Stimulated activated CD8-positive, alpha-beta memory T cell treated with anti-CD3 and anti-CD28 coated beads, Interleukin-4, amount 100 ng/mL, for 1 hour (primary cell): ENCODE measurements around the gene SOAT1.
"Not testable (repeated sequence)": the region's sequence is repeated elsewhere in the genome, so short reads cannot be mapped to it uniquely, and the experiment has no call there.

Source experiments
- DNase-seq, 2 donors: peaks; one replicate each; pipeline ENCODE4 v3.0.0-alpha.2; 2020; ENCODE audit warnings: low read depth in 2 of 2, low spot score in 1 of 2

SOAT1 gene

DNA sequence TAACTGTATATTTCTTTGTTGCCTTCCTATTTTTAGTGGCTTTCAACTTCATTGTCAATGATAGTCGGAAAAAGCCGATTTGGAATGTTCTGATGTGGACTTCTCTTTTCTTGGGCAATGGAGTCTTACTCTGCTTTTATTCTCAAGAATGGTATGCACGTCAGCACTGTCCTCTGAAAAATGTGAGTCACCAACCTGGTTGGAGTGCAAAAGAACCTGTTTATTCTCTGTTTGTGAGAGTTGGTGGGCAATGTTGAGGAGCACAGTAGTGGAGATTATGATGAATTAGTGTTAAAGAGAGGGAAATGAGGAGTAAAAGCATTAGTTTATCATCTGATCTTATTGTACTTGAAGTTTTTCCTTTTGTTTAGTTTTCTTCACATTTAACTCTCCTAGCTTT, 57.7 kb downstream of the SOAT1 start:
- no peak for DNase-seq

DNA sequence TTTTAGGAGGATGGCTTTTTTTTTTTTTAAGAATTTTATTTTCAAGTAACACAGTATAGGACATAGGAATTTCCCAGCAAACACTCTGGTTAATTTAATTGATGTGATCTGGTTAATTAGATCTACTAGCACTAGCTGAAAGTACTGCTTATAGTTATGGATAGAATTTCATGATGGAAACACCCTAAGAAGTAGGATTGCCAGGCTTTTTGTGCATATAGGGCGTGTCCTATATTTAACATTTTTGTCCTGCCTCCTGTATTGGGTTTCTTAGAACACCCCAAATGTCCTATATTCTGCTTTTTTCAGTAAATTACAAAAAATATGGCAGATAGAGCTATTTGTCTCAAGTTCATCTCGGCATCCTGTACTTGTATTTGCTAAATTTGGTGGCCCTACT, 58.6 kb downstream of the SOAT1 start:
- DNase-seq: no peak

DNA sequence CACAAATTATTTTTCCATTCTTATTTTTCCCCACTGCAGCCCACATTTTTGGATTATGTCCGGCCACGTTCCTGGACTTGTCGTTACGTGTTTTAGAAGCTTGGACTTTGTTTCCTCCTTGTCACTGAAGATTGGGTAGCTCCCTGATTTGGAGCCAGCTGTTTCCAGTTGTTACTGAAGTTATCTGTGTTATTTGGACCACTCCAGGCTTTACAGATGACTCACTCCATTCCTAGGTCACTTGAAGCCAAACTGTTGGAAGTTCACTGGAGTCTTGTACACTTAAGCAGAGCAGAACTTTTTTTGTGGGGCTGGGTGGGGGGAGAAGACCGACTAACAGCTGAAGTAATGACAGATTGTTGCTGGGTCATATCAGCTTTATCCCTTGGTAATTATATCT, 59.9 kb downstream of the SOAT1 start:
- no peak for DNase-seq

DNA sequence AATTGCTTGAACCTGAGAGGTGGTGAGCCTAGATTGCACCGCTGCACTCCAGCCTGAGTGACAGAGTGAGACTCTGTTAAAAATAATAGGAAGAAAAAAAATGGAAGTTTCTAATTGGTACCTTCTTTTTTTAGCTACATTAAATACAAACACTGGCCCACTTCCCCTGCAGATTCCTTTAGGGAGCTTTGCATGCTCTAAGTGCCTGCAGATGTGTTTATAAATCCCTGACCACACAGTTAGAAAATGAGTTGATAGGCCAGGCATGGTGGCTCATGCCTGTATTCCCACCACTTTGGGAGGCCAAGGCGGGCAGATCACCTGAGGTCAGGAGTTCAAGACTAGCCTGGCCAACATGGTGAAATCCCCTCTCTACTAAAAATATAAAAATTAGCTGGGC, 68.0 kb downstream of the SOAT1 start:
- DNase-seq: not testable (repeated sequence)

DNA sequence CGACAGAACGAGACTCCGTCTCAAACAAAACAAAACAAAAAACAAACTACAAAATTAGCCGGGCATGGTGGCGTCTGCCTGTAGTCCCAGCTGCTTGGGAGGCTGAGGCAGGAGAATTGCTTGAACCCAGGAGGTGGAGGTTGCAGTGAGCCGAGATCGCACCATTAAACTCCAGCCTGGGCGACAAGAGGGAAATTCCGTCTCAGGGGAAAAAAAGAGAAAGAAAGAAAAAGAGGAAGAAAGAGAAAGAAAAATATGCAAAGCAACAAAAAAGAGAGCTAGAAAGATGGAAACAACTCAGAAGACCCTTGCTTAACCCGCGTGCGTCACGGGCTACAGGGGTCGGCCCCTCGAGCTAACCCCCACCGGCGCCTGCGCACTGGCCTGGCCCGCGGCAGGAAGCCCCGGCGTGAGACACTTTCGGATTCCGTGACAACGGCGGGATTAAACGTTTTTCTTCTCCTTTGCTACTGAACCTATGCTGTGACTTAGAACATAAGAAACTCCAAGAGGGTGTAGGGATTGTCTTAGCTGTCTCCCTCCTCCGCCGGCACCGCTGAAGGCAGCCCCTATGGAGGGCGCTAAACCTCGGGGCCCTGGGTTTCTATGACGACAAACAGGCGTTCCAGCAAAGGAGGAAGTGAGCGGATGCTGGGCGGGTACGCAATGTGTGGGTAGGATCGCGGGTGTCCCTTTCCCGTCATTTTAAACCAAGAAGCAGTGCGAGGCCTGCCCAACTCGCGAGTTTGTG, 71.9 kb downstream of the SOAT1 start, which contains the start of gene AXDND1:
Gene AXDND1, plus strand, starts transcription at position 630 of the 751 bp plus-strand sequence. CDS start 539 bp downstream, outside the sequence.
- DNase-seq: peak; percentile 73 to 81

DNA sequence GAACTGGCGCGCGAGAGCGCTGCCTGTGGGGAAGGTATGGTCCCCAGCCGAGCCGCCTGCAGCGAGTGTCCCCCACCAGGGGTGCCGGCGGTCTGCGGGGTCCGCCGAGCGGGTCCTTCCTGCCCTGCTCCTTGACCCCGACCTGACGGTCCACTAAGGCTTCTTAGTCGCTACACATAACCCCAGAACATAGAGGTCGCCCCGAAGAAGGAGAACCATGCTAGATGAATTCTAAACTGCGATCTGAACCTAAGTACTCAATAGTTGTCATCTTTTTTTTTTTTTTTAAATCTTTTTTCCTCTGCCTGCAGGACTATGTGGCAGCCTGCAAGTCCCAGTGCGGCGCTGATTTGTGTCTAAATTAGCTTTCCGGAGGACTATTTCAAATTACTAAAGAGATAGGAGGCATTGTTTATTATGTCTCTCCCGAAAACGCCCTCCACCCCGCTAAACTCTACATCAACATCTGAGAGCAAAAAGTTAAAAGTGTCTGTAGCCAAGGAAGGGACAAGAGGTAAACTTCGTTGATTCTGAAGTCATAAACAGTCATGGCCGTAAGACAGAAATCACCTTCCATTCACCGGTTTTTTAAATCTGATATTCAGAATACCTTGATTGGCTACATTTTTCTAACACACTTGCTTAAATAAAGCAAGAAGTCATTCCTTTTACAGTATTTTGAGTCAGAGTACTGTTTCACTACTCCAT, 72.7 kb downstream of the SOAT1 start:
- no peak for DNase-seq

DNA sequence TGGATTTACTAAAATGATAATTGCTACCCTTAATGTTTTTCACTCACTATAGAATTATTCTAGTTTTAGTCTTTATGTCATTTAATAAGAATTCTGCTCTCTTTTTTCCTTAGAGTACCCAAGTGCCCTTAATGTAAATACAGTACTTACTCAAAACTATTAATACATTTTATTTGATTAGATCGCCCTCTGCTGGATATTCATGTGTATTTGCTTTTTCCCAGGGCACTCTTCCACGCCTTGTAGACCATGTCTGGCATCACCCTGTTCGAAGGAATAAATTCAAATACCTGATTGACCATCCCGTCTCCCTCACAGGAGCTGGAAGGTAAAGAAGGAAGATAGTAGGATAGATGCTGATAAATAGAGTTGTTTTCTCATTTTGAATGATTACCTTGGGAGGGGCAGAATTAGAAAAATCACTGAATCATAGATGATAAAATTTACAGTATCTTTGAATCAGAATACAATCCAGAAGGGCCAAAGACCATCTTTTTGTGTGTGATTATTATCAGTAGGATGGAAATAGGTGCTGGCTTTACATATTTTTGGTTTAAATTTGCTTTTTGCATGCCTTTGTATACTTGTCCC, 76.2 kb downstream of the SOAT1 start:
- no peak for DNase-seq

DNA sequence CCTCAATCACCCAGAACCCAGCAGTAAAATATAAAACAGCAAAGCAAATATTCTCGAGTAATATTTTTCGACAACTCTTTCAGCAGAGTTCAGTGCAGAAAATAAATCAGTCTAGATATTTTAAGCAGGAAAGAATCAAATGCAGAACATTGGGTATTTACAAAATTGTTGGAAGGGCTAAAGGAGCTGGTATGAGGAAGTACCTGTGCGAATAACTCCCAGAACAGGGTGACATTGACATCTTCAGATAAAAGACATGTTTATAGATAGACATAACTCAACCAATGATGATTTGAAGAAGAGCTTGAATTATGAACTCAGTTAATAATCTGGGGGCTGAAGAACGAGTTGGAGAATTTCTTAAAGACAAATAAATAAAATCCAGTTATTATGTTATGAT, 78.6 kb downstream of the SOAT1 start:
- no peak for DNase-seq

DNA sequence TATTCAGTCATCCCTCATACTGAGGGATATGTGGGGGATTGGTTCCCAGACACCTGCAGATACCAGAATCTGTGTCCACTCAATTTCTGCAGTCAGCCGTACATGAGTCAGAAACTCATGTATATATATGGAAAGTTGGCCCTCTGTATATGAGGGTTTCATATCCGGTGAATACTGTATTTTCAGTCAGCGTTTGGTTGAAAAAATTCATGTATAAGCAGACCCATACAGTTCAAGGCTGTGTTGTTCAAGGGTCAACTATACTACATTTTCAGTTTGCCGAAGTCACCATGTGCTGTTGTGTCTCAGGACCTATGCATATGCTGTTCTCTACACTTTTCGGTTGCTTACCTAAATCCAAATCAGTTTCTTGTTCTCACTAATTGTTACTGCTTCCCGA, 82.6 kb downstream of the SOAT1 start:
- DNase-seq: no peak

DNA sequence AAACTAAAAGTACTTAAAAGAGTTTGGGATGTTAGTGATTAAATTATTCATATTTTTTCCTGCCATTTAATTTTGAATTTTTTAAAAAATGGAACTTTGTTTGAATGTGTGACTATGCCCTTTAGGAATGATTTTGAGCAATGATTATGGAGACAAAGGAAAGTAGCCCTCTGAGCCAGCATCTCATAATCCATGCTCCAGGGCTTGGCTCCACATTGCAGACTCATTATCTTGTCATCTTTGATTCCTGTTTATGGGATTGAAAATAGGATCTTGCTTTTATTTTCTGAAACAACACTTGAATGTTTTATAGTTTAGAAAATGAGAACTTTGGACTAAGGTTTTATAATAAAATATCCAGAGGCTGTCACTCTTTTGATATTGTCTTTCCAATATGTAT, 86.7 kb downstream of the SOAT1 start:
- no peak for DNase-seq

DNA sequence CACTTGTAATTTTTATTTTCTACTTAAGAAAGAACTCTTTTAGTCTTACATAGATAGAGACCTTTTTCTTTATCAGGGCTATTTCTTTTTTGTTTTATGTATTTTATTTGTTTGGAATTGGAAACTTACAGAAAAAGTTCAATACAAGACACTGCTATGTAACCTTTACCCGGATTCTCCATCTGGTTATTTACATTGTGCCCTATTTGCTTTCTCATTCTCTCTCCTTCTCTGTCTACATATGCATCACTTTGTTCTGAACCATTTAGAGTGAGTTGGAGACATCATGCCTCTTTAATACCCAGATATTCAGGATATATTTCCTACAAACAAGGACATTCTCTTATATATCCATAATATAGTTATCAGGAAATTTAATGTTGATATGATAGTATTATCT, 90.4 kb downstream of the SOAT1 start:
- DNase-seq: no peak

DNA sequence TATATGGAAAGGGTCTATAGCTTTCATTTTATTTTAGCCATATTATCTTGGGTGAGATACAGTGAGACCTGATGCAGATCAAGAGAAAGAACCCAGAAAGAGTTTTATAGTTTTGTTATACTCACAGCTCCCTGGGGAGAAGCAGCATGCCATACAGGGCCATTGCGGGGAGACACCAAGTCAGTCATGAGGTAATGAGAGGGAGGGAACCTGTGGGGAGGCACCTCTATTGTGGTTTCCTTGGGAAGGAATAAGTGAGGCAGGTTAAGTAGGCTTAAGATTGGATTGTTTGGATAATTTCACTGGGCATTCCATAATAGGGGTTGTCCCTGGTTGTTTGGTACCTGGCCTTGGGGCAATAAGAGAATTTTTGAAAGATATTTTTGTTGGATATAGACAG, 91.9 kb downstream of the SOAT1 start:
- no peak for DNase-seq

DNA sequence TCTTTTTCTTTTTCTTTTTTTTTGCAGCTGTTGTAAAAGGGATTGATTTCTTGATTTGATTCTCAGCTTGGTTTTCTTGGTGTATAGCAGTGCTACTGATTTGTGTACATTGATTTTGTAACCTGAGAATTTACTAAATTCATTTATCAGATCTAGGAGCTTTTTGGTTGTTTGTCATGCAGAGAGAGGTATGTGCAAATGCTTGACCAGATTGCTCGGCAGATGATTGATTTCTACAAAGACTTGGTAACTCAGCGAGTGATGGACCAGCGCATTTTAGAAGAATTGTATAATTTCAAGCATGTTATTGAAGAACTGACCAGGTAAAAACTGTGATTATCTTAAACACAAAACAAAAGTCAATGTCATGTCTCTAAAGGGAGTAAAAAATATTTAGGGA, 100.1 kb downstream of the SOAT1 start:
- no peak for DNase-seq

DNA sequence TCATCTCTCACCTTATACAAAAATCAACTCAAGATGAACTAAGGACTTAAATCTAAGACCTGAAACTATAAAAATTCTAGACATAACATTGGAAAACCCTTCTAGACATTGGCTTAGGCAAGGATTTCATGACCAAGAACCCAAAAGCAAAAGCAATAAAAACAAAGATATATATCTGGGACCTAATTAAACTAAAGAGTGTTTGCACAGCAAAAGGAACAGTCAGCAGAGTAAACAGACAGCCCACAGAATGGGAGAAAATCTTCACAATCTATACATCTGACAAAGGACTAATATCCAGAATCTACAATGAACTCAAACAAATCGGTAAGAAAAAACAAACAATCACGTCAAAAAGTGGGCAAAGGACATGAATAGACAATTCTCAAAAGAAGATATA, 105.8 kb downstream of the SOAT1 start:
- DNase-seq: not testable (repeated sequence)
